Measurements from ENCODE around the gene KDM1A.

GRCh38 chr1:22995774-22996173 is 23.5 kb upstream of the KDM1A start:
- TF ChIP-seq CTCF (IDR thresholded peaks at IDR 0.05): no peak
- TF ChIP-seq ZFX (IDR thresholded peaks at IDR 0.05; ENCODE audit: borderline replicate concordance): no peak
